Measurements from ENCODE around the gene CRY2.
A peak's percentile ranks its signal among the peaks of the same experiment; 100 is the strongest.
"Not testable (repeated sequence)": the region's sequence is repeated elsewhere in the genome, so short reads cannot be mapped to it uniquely, and the experiment has no call there.

CRY2 gene

DNA sequence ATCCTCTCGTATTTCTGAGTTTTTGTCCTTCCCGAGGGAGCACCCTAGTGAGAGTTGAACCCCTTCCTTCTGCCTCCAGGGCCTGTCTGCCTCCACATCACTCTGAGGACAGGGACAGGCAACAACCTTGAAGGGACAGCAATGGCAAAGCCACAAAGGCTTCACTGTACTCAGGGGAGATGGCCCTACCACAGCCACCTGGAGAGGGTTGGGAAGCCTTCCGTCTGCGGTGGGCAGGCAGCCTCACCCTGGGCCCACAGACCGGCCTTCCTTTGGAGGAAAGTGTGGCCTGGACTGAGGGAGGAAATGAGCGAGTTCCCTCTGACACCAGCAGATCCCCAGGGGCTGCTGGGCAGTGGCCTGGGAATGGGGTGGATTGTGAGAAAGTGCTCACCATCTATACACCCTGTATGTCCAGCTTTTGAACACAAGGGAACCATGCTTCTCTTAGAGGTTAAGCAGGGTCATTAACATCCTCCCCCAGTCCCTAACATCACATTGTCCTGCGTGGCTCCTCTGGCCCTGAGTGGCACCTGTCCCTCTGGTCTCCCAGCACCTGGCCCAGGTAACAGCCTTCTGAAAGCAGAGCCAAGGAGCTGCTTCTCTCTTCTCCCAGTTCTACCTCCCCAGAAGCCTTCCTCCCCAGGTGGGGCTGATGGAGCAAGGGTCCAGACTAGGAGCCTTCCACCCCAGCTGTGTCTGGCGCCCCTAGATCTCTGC, 35.5 kb upstream of the CRY2 start:
- no peak for DNase-seq (ENCODE audit: low spot score)

DNA sequence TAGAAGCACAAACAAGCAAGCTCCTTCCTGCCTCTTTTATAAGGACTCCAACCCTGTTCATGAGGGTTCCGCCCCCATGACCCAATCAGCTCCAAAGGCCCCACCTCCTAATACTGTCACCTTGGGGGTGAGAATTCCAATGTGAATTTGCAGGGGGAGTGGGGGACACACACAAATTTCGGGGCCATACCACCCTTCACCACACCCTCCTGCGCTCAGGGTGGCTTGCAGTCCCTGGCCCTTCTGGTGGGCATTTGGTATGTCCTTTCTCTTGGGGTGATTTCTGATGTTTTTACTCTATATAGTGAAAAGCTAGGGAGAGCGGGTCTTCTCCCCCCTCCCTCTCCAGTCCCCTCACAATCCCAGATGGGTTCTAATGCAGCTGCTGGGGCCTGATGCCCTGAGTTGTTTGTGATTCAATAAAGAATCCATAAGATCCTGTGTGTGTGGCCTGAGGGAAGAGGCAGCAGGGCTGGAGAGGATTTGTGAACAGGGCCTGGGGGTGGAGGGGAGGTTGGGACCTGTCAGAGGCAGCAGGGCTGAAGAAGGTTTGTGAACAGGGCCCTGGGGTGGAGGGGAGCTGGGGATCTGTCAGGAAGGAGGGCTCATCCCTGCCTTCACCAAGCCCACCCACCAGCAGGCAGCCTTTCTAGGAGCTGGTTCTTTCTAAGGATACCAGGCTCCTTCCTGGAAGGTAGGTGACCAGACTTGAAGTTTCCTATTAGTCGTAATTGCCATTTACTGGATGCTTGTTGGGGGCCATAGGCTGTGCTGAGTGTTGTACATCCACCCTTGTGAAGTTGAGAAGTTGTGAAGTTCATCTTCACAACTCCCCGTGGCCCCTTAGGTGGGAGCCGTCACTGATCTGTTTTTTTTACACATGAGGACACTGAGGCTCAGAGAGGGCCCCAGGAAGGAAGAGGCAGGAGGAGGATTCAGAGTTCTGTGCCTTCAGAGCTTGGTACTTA, 34.4 kb upstream of the CRY2 start:
- no peak for DNase-seq (ENCODE audit: low spot score)

DNA sequence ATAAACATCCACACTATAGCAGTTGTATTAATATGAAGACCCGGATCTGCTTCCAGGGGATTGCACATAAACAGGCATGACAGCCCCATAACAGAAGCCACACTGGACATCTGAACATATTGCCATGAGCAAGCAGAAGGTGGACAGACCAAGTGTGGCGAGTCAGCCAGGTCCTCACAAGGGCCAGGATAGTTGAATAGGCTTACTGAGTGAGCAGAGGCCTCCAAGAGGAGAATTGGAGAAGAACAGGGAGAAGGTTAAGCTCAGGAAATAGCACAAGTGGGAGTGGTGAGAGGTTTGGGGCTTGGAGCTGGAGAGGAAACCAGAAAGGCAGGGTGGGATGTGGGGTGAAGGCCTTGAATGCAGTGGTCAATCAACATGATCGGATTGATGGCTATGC, 31.5 kb upstream of the CRY2 start:
- no peak for DNase-seq (ENCODE audit: low spot score)

DNA sequence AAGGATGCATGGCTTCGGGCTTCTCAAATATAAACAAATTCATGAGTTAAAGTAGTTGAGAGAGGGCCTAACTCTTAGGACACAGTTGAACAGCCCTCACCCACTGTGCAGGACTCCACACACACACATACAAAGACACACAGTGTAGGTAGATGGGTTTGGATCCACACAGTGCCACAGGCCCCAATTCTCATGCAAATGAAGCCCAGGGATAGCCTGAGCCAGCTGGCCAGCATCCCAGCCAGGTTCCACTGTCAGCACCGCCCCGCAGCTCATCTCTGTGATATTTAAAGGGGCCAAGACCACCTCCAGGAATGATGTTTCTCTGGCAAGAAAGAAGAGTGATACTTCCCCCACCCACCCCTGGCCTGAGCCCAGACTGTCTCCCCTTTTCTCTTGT, 30.7 kb upstream of the CRY2 start:
- no peak for DNase-seq (ENCODE audit: low spot score)

DNA sequence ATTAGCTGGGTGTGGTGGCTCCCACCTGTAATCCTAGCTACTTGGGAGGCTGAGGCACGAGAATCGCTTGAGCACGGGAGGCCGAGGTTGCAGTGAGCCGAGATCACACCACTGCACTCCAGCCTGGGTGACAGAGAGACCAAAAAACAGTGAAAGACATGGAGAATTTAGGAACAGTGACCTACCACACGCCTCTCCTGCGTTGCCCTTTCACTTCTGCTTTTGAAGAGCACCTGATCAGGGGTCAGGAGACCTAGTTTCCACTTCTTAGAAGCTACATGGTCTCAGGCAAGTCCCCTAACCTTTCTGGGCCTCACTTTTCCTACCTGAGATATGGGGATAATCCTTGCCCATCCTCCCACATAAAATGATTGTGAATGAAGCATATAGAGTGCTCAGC, 30.1 kb upstream of the CRY2 start:
- DNase-seq (ENCODE audit: low spot score) = no peak

DNA sequence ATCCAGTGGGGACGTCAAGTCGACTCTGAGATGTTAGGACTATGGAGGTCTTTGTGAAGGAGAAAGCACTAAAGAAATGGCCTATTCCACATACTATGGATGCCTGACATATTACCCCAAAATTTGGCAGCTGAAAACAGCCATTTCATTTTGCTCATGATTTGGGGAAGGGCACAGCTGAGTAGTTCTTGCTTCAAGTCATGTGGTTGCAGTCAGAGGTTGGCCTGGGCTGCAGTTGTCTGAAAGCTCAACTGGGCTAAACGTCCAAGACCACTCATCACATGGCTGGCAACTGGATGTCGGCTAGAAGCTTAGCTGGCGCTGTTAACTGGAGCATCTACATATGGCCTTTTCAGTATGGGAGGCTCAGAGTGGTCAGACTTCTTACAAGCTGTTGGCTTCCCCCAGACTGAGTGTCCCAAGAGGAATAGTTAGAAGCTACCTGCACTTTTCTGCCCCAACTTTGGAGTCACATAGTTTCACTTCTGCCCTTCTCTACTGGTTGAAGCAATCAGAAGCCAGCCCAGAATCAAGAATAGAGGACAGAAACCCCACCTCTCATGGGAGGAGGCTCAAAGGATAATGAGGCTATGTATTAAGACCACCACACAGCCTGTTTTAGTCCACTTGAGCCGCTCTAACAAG, 28.2 kb upstream of the CRY2 start:
- no peak for DNase-seq (ENCODE audit: low spot score)

DNA sequence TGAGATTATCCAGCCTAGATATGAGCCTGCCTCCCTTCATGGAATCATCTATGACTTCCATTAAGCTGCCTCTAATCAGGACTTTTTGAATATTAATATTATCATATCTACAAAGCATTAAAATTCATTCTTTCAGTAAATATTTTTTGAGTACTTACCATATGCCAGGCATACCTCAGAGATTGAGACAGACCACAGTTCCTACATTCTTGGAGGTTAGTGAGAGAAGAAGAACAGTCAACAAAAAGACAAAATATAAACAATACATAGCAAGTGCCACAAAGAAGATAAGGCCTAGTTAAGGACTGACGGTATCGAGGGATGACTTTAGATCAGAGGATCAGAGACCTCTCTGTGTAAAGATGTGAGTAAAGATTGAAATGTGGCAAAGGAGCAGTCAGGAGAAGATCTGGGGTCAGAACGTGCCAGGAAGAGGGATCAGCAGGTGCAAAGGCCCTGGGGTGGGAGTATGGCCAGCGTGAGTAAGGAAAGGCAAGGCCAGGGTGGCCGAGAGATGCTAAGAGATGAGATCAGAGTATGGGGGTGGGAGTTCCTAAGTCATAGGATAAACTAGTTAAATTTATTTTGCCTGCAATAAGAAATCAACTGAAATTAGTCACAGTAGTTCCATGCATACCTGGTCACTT, 26.9 kb upstream of the CRY2 start:
- DNase-seq (ENCODE audit: low spot score) = no peak

DNA sequence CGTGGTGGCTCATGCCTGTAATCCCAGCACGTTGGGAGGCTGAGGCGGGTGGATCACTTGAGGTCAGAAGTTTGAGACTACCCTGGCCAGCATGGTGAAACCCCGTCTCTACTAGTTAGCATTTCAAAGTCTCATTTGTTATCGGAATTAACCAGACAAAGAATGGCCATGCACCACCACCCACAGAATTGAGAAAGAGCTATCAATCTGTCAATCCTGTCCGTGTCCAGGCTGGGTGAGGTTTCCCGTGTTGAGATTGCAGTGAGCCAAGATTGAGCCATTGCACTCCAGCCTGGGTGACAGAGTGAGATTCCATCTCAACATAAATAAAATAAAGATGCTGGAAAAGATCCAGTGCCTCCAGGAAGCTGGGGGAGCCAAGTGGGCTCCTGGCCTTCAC, 20.8 kb upstream of the CRY2 start:
- DNase-seq (ENCODE audit: low spot score) = not testable (repeated sequence)

DNA sequence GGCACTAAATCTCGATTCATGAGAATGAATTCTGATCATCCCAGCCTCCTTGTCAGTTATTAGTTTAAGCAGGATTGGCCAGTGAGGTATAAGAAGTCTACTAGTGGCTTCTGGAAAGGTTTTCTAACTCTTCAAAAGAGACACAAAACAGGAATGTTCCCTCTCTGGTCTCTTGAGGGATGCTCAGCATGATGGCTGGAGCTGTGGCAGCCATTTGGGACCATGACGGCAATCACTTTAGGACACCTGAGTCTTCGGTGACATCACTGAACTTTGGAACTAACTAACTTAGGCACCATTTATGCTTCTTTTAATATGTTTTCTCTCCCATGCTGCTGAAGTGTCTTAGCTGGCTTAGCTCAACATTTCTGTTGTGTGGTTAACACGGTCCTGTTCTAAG, 20.2 kb upstream of the CRY2 start:
- DNase-seq (ENCODE audit: low spot score) = no peak

DNA sequence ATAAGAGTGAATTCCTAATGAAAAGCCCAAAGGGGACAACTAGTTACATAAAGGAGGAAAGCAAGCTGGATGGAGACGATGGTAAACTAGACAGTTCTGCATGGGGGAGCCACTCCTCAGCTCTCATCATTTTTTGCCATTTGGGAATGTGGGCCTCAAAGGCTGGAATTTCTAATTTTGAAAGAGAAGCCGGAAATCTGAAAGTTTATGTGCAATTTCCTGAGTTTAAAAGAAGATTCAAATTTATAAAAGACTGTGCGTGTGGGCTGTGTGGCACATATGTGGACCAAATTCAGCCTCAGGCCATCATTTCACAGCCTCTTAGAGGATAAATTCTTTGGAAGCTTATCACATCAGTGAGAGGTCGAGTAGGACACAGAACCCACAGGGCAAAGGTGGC, 18.3 kb upstream of the CRY2 start:
- no peak for DNase-seq (ENCODE audit: low spot score)

DNA sequence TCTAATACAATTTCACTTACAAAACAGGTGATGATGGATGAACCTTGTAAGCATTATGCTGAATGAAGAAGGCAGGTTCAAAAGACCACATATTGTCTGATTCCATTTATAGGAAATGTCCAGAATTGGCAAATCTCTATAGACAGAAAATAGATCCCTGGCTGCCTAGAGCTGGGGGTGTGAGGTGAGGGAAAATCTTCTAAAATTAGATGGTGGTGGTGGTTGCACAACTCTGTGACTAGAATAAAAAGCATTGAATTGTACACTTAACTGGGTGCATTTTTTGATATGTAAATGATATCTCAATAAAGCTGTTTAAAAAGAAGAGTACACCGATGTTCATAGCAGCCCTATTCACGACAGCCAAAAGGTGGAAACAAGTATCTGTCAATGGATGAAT, 16.7 kb upstream of the CRY2 start:
- no peak for DNase-seq (ENCODE audit: low spot score)

DNA sequence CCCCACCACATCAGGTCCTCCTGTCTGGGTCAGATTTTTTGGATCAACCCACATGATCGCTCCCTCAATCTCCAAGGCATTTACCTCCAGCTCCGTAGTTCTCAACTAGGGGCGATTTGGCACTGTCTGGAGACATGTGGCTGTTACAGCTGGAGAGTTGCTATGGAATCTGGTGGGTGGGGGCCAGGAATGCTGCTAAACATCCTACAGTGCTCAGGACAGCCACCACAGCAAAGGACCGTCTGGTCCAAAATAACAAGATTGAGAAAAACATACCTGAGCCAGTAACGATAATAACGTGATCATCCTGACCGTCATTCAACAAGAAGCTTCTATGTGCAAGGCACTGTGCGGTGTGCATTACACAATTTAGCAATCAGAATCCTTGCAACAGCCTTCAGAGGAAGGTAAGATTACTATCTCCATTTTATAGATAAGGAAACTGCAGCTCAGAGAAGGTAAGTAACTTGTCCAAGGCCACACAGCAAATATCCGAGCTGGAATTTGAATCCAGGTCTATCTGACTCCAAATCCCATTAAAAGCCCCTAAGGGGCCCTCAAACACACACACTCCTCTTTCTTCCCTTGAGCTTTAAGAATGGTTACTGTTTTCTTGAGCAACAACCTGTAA, 14.3 kb upstream of the CRY2 start:
- no peak for DNase-seq (ENCODE audit: low spot score)

DNA sequence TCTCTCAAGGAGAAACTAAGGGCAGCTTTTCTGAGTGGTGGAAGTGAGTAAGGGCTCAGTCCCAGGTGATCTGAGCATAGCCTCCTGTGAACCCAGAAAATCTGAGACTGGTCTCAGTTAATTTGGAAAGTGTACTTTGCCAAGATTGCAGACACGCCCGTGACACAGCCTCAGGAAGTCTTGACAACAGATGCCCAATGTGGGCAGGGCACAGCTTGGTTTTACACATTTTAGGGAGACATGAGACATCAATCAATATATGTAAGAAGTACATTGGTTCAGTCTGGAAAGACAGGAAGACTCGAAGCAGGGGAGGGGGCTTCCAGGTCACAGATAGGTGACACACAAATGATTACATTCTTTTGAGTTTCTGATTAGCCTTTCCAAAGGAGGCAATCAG, 13.5 kb upstream of the CRY2 start:
- DNase-seq (ENCODE audit: low spot score) = no peak

DNA sequence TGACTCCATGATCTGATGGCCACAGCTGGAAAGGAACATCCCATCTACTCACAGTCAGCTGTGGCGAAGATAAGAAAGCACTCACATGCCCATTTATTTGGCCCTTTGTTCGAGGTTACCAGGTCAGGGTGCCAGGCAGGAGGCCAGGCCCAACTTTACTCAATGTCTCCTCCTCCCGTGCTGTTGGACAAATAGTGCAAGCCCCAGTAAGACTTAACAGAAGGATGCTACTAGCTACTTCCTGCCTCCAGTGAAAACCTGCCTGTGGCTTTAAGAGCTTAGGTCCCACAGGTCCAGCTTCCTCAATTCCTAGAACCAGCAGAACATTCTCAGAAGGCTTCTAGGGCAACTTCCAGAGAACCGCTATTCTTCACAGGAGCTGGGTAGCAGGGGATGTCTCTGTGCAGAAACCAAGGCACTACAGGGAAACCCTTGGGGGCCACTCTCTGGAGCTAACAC, 12.9 kb upstream of the CRY2 start:
- DNase-seq (ENCODE audit: low spot score) = no peak

DNA sequence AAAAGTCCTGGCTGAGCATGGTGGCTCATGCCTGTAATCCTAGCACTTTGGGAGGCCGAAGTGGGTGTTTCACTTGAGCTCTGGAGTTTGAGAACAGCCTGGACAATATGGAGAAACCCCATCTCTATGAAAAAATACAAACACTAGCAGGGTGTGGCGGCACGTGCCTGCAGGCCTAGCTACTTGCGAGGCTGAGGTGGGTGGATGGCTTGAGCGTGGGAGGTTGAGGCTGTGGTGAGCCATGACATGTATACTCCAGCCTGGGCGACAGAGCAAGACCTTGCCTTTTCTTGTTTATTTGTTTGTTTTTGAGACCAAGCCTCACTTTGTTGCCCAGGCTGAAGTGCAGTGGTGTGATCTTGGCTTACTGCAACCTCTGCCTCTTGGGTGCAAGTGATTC, 8.1 kb upstream of the CRY2 start:
- DNase-seq (ENCODE audit: low spot score) = no peak

DNA sequence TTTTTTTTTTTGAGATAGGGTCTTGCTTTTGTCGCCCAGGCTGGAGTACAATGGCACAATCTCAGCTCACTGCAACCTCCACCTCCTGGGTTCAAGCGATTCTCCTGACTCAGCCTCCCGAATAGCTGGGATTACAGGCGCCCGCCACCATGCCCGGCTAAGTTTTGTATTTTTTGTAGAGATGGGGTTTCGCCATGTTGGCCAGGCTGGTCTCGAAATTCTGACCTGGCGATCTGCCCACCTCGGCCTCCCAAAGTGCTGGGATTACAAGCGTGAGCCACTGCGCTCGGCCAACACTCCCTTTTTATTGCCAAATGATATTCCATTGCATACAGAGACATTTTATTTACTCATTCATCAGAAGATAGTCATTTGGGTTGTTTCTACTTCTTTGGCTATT, 7.0 kb upstream of the CRY2 start:
- DNase-seq (ENCODE audit: low spot score) = not testable (repeated sequence)

DNA sequence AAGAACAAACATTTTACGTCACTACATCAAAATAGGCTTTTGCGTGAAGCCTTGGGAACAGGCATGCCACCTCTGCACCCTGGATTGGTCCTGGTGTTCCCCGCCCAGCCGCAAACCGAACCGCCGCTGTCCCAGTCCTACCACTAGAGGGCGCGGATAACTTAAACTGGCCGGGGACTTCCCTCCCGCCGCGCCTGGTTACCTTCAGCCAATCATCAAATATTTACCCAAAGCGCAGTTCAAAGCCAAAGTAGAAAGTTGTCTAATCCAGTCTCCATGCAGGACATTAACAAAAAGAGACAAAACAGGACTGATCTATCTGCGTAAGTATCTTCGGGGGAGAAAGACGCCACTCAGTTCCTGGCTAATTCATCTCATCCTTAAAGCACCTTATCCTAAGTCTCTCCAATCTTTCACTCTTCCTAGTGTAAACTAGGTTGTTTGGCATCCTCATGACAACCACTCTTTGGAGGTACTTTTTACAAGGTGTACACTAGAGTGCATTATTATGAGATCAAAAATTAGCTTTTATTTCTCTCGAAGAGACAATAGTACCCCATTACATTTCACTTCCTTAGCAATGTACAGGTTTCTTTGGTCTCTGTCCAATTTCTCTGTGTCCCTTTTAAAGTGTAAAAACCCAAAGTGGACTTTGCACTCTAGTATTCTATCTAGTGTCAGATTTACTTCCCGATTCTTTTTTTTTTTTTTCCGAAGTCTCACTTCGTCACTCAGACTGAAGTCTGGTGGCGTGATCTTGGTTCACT, 3.9 kb upstream of the CRY2 start:
- DNase-seq (ENCODE audit: low spot score) = peak; percentile 89

DNA sequence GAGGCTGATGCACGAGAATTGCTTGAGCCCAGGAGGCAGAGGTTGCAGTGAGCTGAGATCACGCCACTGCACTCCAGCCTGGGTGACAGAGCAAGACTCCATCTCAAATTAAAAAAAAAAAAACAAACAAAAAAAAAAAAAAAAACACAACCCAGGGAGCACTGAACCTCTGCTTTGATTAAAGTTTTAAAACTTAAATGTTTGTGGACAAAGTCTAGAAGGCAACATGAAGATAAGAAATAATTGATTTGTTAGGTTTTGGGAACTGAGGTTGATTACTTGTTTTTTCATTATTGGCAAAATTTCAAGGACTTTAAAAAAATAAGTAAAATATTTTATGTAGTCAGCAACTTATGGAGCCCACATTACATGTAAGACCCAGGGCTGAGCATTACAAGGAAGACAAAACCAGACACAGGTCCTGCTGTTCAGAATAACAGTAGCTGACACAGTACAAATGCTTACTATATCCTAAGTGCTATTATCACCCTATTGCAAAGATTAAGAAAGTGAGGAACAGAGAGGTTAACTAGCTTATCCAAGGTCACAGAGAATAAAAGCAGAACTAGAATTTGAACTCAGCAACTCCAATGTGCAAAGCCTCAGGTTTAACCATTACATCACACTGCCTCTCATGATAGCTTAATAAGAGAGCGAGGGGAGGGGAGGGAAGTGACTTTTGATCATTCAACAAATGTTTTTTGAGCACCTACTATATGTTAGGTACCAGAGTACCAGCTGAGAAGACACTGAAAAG, 2.3 kb upstream of the CRY2 start:
- no peak for DNase-seq (ENCODE audit: low spot score)

DNA sequence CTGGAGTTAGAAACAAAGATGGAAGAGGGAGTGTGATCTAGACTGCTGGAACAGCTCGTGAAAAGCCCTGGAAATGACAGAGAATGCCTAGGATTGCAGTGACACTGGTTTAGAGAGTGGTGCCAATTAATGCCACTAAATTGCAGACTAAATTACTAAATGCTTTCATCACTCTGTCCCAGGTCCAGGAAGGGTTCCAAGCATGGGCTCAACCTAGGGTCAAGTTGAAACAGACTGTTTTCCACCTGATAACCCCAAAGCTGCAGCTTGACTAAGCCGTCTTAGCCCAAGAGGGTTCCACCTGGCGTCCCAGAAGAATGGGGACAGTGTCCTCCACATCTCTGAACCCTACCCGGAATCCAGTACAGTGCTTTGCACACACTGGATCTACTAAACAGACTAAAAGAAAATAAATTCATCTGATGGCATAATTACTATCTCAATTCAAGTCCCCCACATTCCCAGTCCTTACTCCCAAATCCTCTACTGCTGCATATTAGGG, 1.1 kb upstream of the CRY2 start:
- no peak for DNase-seq (ENCODE audit: low spot score)

DNA sequence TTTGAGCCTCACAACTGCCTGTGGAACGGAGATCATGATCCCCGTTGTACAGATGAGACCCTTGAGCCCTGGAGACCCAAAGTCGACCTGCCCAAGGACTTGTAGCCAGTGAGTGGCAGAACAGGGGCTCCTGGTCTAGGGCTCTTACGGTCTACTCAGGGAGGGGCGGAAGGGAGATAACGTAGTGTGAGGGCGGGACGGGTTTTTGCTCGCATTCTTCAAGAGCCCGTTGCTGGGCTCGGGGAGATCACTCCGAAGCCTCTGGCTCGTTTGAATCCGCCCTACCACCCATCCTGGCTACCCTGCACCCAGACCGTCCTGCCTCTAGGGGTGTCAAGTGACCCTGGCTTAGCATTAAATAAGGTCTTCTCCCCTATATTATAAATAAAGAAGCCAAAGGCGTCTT, 639 bp downstream of the CRY2 start:
- peak; percentile 50 for DNase-seq (ENCODE audit: low spot score)
